A673 (cell line): ENCODE data around the gene GMPPA. TPM values are rescaled to one million over a fixed set of nuclear protein-coding genes. Genes with fewer than 3 reads are reported as not detected.

Experiments
- BruUV-seq: library from RNA; stranded (reverse); fragments of 400-500 nt; replicated peaks from 2 replicates; lab custom pipeline; 2021; lab: Mats Ljungman, UMichigan
- CTCF ChIA-PET: fragments of 300-600 bp; sonication (Branson Sonifier 250); formaldehyde crosslinking; loops from one replicate; lab custom pipeline; 2022; ENCODE audit warnings: antibody characterized with exemption; lab: Charles Lee
- POLR2A ChIA-PET: fragments of 300-600 bp; sonication (Branson Sonifier 250); formaldehyde crosslinking; loops from one replicate; lab custom pipeline; 2022; ENCODE audit warnings: antibody characterized with exemption; ENCODE audit not compliant: low non-redundant PET; lab: Charles Lee
- DNase-seq: peaks from one replicate; pipeline ENCODE4 v3.0.0-alpha.2; 2015; ENCODE audit warnings: low spot score
- H3K27ac ChIP-seq: fragments of 200-600 bp; sonication (generic); 2 replicates; pipeline ENCODE4 v1.5.1; 2016; ENCODE audit warnings: mixed run types, low read depth, mild to moderate bottlenecking, mixed read lengths, antibody characterized with exemption, low read length; ENCODE audit not compliant: poor library complexity, severe bottlenecking
- H3K27me3 ChIP-seq: fragments of 200-600 bp; sonication (generic); replicated peaks from 2 replicates; pipeline ENCODE4 v1.6.1; 2017; ENCODE audit warnings: mixed run types, low read depth, mild to moderate bottlenecking, mixed read lengths, antibody characterized with exemption, low read length; ENCODE audit not compliant: insufficient read depth, poor library complexity
- H3K36me3 ChIP-seq: fragments of 200-600 bp; sonication (generic); 2 replicates; pipeline ENCODE4 v1.6.1; 2016; ENCODE audit warnings: mixed run types, mild to moderate bottlenecking, mixed read lengths, antibody characterized with exemption, low read length; ENCODE audit not compliant: insufficient read depth, poor library complexity, severe bottlenecking
- H3K4me1 ChIP-seq: fragments of 200-600 bp; sonication (generic); 2 replicates; pipeline ENCODE4 v1.6.1; 2017; ENCODE audit warnings: mixed run types, mild to moderate bottlenecking, mixed read lengths, antibody characterized with exemption, low read length; ENCODE audit not compliant: insufficient read depth, poor library complexity, severe bottlenecking
- H3K4me3 ChIP-seq: fragments of 200-600 bp; sonication (generic); 2 replicates; pipeline ENCODE4 v1.5.1; 2016; ENCODE audit warnings: low read depth, mixed run types, mild to moderate bottlenecking, mixed read lengths, low read length; ENCODE audit not compliant: poor library complexity, severe bottlenecking
- H3K9me3 ChIP-seq: fragments of 200-600 bp; sonication (generic); 2 replicates; pipeline ENCODE4 v1.6.1; 2016; ENCODE audit warnings: mixed run types, low read depth, mild to moderate bottlenecking, mixed read lengths, antibody characterized with exemption, low read length; ENCODE audit not compliant: poor library complexity, severe bottlenecking
- CTCF ChIP-seq: fragments of 300-800, 200-600 bp; sonication (generic); conservative IDR thresholded peaks from 2 replicates; pipeline ENCODE4 v1.5.1; 2017; ENCODE audit warnings: low read depth, mild to moderate bottlenecking, antibody characterized with exemption, low read length, moderate library complexity, mixed read lengths
- EZH2 ChIP-seq: fragments of 200-600 bp; sonication (generic); IDR thresholded peaks from 2 replicates; pipeline ENCODE4 v1.6.1; 2017; ENCODE audit warnings: borderline replicate concordance, low read depth, mild to moderate bottlenecking, mixed read lengths, antibody characterized with exemption, low read length; ENCODE audit not compliant: poor library complexity, severe bottlenecking
- intact Hi-C: fragments of 100-400 bp; cut with micrococcal nuclease; formaldehyde crosslinking; loops from one replicate; pipeline ENCODE4 v1.10.0; 2022; ENCODE audit not compliant: unreplicated experiment
- total RNA-seq: library from RNA; stranded (reverse); gene quantifications from 2 replicates; pipeline ENCODE4 v1.2.3, GENCODE V29; 2021

The GMPPA gene
- total RNA-seq, 1 experiment from 2014 or later = 32.1 TPM

- POLR2A ChIA-PET = no interaction called here
- no TSS peak for BruUV-seq
Measured at GRCh38 chr2:219538956-219539788, 40.5 kb downstream of the GMPPA start.

GRCh38 chr2:219539926-219540678 is 41.4 kb downstream of the GMPPA start:
- ChIA-PET CTCF (interaction anchor here (0.6 kb wide), 1 partner anchor 183 kb away, joined by 6 read pairs; no protein-coding TSS in a partner anchor), POLR2A (no interaction called here)
- Histone ChIP-seq H3K27ac (no peak overlapping the region), H3K4me1 (peaks cover 17% of the 10 kb centered on the region), H3K4me3 (no peak overlapping the region), H3K9me3 (no peaks in the 10 kb centered on the region), H3K36me3 (peaks cover 3% of the 10 kb centered on the region), H3K27me3 (no peaks in the 10 kb centered on the region)
- intact Hi-C loops = no loop called here
- BruUV-seq = no TSS peak
- no peak for TF ChIP-seq CTCF
- no peak for TF ChIP-seq EZH2
- DNase-seq = no peak

More at GRCh38 chr2:219538956-219539788, 40.5 kb downstream of the GMPPA start:
- TF ChIP-seq EZH2 (no peak), CTCF (no peak)
- Histone ChIP-seq H3K9me3 (no peaks in the 10 kb centered on the region), H3K27me3 (no peaks in the 10 kb centered on the region), H3K4me3 (no peak overlapping the region), H3K36me3 (peaks cover 3% of the 10 kb centered on the region), H3K4me1 (peaks cover 12% of the 10 kb centered on the region), H3K27ac (no peak overlapping the region)
- no peak for DNase-seq
- CTCF ChIA-PET = interaction anchor here (0.6 kb wide), 1 partner anchor 182 kb away, joined by 6 read pairs; no protein-coding TSS in a partner anchor
- intact Hi-C loops = no loop called here

- no peaks in the 10 kb centered on the region for H3K9me3 ChIP-seq
- peaks cover 3% of the 10 kb centered on the region for H3K36me3 ChIP-seq
- ChIA-PET CTCF (interaction anchor here (0.7 to 1.0 kb wide), 5 partner anchors 31 to 148 kb away, joined by 3 to 11 read pairs (median 3); no protein-coding TSS in a partner anchor), POLR2A (no interaction called here)
- no peak for DNase-seq
- H3K4me3 ChIP-seq = no peak overlapping the region
- peaks cover 17% of the 10 kb centered on the region for H3K4me1 ChIP-seq
- no peaks in the 10 kb centered on the region for H3K27me3 ChIP-seq
- BruUV-seq = TSS peak; percentile 32
- no peak overlapping the region for H3K27ac ChIP-seq
- no peak for TF ChIP-seq CTCF
- TF ChIP-seq EZH2 = no peak
- intact Hi-C loops = loop anchor here (1.0 kb wide), 1 partner anchor 101 kb away; no protein-coding TSS in a partner anchor
Measured at GRCh38 chr2:219540784-219541504, 42.3 kb downstream of the GMPPA start.
